Stimulated activated CD4-positive, alpha-beta T cell treated with anti-CD3 and anti-CD28 coated beads, Interleukin-2, amount 100 ng/mL, for 24 hours (primary cell): ENCODE measurements around the gene C19orf47.
"Not testable (repeated sequence)": the region's sequence is repeated elsewhere in the genome, so short reads cannot be mapped to it uniquely, and the experiment has no call there.

Source experiments
- DNase-seq, 2 donors: peaks; one replicate each; pipeline ENCODE4 v3.0.0-alpha.2; 2020

C19orf47 gene

DNA sequence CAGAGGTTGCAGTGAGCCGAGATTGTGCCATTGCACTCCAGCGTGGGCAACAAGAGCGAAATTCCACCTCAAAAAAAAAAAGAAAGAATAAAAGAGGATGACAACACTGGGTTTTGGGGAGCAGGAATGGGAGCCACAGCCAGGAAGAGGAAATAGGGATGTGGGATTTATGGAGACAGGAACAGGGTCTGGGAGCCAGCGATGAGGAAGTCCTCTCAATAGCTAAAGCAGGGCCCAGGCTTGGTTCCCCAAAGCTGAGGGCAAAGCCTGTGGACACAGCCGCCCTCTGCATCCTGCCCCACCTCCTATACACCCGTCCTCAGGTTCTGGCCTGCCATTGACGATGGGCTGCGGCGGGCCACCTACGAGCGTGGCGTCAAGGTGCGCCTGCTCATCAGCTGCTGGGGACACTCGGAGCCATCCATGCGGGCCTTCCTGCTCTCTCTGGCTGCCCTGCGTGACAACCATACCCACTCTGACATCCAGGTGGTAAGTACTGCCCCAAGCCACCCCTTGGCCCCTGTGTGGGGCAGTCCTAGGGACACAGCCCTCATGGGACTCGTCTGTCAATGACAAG is 28.2 kb upstream of the C19orf47 start:
- no peak for DNase-seq

DNA sequence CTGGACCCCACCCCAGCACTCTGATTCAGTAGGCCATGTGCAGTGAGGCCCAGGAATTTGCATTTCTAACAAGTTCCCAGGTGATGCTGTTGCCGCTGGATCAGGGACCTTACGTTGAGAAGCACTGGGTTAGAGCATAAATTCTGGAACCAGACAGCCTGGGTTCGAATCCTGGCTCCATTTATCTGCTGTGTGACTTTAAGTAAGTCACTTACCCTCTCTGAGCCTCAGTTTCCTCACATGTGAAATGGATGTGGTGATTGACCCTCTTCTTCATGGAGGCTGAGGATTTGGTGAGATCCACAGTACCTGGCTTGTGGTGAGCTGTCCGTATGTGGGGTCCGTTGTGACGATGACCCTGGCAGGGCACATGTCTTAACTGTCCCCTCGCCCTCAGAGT is 25.9 kb upstream of the C19orf47 start:
- DNase-seq: no peak

DNA sequence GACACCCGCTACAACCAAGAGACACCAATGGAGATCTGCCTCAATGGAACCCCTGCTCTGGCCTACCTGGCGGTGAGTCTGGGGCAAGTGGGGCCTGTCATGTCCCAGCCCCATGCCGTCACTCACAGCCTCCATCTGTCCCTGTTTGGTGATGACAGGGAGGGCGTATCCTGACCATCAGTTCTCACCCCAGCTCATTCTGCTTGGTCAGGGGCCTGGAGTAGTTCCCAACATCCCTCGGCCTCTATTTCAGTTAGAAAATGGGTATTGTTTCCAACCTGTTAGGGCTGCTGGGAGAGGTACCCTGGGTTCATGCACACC is 23.6 kb upstream of the C19orf47 start:
- DNase-seq: no peak

DNA sequence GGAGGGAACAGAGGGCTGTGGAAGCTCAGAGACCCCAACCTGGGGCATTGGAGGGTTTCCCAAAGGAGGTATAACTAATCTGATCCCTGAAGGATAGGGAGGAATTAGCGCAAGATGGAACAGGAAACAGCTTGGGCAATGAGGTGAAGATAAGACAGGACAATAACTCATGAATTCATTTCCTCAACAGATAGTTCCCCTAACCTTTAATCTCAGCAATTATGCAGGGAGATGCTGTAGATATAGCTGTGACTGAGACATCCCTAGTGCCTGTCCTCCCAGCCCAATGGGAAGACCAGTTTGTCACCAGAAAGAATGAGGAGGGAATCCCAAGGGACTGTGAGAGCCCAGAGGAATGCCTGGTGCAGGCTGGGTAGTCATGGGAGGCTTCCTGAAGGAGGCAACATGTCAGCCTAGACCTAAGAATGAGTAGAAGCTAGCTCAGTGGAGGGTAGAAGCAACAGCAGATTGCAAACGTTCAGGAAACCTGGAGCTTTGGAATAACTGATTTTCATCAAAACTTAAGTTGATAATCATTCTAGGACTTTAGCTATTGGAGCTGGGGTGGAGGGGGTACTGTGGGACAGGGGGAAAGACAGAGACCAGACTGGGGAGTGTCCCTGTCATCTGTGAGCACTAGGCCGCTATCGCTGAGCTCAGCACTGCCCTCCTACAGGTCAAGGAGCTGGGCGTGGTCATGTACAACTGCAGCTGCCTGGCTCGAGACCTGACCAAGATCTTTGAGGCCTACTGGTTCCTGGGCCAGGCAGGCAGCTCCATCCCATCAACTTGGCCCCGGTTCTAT is 23.0 kb upstream of the C19orf47 start:
- no peak for DNase-seq

DNA sequence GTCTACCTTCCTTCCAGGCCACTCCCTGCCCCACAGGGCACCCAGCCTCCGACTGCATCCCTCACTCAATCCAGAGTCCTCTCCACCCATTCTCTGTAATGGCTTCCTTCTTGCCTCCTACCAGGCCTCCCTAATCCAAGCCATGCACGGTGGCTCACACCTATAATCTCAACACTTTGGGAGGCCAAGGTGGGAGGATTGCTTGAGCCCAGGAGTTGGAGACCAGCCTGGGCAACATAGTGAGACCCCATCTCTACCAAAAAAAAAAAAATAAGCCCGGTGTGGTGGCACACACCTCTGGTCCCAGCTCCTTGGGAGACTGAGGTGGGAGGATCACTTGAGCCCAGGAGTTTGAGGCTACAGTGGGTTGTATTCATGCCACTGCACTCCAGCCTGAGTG is 22.1 kb upstream of the C19orf47 start:
- DNase-seq: not testable (repeated sequence)

DNA sequence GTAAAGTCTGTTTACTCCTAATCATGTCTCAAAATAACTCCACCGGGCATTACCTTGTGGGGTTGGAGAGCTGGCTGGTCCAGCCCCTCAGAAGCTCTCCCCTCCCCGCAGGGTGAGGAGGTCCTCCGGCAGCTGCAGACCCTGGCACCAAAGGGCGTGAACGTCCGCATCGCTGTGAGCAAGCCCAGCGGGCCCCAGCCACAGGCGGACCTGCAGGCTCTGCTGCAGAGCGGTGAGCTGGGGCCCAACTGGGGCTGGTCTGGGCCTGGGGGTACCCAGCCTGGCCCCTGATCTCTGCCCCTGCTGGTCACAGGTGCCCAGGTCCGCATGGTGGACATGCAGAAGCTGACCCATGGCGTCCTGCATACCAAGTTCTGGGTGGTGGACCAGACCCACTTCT is 21.6 kb upstream of the C19orf47 start:
- DNase-seq: no peak

DNA sequence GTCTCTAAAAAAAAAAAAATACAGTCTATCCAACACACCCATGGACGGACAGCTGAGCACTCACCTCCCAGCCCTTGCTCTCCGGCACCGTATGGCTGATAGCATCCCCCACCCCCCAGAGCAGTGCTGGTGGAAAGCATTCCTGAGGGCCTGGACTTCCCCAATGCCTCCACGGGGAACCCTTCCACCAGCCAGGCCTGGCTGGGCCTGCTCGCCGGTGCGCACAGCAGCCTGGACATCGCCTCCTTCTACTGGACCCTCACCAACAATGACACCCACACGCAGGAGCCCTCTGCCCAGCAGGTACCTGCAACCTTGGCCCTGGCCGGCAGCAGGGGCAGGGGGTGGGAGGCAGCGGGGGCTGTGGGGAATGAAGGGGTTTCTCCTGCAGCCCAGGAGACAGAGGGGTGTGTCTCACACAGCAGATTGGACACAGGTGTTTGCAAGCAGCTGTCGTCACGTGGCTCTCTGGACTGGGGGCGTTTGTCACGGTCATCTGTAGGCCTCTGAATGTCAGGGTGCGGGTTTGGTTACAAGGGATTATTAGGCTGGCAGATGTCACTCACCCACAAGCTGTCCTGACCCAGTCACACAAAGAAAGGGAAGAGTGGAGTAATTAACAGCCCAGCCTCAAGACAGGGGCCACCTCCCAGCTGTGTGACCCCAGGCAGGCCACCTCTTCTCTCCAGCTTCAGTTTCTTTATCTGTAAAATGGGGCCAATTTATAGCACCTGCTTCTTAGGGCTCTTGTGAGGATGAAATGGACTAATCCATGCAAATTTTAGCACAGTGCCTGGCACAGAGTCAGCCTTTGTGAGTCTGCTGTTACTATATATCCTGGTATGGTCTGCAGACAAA is 19.6 kb upstream of the C19orf47 start:
- no peak for DNase-seq

DNA sequence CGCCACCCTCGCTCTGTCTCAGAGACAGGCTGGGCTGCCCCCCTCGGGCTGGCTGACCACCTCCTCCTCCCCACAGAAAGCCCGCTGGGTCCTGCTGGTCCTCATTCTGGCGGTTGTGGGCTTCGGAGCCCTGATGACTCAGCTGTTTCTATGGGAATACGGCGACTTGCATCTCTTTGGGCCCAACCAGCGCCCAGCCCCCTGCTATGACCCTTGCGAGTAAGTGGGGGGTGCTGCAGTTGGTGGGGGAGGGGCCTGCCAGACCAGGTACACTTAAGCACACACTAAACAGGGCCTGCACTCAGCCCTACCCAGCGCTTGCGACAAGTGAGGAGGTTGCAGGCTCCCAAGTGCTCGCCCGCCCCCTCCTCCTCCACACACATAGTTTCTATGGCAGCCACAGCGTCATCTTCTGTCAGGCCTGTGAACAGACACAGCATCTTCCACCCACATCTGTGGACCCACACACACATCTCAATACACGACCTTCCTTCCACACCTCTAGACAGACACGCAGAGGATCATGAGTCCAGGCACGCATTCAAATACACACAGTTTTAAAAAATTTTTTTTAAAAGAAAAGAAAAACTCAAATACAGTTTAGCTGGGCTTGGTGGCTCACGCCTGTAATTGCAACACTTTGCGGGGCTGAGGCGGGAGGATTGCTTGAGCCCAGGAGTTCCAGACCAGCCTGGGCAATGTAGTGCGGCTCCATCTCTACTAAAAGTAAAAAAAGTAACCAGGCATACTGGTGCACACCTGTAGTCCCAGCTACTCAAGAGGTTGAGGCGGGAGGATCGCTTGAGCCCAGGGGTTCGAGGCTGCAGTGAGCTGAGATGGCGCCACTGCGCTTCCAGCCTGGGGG is 18.7 kb upstream of the C19orf47 start:
- DNase-seq: no peak

DNA sequence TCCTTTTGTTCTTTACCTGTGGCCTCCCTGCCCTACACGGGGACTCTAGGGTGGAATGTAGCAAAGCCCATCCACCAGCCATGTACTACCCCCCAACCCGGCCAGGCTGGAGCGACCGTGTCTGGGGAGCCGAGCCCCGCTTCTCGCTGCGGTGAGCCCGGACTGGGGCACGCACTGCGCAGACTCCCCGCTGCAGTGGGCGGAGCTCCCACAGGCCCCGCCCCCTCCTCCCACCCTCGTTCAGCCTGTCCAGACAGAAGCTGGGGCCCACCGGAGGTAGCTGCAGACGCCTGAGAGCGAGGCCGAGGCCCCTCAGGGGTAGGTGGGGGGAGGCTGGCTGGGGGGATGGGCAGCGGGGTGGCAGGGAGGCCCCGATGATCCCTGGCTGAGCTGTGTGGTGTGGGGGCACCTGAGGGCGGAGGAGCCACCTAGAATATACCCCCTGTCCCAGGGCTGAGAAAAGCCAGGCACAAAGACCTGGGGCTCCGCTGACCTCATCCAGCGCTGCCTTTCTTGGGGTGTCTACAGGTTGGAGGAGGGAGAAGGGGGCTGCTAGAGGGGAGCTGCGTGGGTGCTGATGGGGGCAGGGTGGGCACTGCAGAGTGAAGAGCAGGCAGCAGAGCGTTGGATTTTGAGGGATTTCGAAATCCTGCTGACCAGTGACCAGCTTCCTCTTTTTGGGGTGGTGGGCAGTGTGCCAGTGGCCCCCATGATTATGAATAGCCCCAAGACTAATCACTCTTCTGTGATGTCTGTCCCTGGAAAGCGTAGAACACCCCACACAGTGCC is 17.6 kb upstream of the C19orf47 start:
- peak; percentile 53 to 74 for DNase-seq

DNA sequence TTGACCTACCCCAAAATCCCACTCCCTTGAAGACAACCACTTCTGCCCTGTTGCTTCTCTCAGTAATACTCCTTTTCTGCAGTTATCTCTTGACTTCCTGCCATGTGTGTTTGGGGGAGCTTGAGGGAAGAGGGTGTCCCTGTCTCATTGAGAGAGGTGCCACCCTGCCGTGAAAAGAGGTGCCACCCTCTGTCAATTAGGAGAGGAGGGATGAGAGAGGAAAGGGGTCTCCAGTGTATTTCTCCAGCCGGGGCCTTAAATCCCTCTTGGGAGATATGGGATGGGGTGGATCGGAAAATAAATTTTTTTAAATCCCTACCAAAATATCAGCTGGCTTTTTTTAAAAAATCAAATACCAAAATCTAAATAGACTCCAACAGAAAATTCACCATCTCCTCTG is 16.8 kb upstream of the C19orf47 start:
- no peak for DNase-seq

DNA sequence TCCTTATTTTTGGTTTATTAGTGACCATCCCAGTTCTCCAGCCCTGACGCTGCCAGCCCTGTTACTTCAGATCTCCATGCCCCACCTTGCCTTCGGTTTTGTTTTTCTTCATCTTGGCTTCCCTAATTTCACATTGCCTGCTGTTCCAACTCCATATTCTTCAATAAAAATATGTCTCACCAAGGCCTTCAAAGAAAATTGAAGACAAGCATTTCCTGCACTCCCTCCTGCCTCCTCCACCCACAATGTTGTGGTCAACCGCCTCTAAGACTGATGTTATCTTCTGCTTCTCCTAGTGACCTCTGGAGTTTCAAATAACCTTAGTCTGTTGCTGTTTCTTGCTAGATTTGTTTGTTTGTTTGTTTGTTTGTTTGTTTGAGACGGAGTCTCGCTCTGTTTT is 14.9 kb upstream of the C19orf47 start:
- no peak for DNase-seq

DNA sequence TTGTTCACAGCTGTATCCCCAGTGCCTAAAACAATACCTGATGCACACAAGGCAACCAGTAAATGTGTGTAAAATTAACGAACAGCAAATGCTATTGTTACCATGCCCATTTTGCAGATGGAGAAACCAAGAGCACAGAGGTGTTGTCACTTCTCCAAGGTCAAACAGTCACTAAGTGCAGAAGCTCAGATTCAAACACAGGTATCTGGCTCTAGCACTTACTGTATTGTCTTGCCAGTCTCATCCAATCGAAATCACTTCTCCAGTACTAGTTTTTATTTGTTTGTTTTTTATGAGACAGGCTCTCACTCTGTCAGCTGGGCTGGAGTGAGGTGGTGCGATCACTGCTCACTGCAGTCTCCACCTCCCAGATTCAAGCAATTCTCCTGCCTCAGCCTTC is 14.0 kb upstream of the C19orf47 start:
- DNase-seq: no peak

DNA sequence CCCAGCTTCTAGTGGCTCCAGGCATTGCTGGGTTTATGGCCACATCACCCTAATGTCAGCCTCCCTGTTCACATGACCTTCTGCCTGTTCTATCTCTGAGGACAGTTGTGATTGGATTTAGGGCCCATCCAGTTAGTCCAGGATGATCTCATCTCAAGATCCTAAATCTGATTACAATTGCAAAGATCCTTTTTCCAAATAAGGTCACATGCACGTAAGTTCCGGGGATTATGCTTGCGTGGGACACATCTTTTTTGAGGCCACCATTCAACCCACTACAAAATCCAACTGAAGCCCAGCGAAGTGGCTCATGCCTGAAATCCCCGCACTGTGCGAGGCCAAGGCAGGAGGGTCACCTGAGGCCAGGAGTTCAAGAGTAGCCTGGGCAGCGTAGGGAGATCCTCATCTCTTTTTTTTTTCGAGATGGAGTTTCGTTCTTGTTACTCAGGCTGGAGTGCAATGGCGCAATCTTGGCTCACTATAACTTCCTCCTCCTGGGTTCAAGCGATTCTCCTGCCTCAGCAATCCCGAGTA is 12.6 kb upstream of the C19orf47 start:
- no peak for DNase-seq

DNA sequence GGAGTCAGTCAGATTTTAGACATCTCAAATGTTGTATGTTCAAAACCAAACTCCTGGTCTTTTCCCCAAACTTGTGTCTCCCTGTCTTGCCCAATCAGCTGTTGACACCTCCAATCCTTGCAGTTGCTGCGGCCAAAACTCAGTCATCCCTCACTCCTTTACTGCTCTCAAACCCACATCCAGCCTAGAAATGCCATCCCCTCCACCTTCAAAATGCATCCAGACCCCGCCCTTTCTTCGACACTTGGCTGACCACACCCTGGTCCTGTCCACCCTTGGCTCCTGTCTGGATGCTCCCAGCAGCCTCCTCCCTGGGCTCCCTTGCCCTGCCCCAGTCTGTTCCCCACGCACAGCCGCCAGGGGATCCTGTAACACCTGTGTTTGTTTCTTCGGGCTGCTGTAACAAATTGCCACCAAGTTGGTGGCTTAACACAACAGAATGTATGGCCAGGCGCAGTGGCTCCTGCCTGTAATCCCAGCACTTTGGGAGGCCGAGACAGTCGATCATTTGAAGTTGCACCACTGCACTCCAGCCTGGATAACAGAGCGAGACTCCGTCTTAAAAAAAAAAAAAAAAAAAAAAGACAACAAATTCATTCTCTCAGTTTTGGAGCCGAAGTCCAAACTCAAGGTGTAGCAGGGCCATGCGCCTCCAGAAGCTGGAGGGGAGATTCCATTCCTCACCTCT is 12.0 kb upstream of the C19orf47 start:
- no peak for DNase-seq

DNA sequence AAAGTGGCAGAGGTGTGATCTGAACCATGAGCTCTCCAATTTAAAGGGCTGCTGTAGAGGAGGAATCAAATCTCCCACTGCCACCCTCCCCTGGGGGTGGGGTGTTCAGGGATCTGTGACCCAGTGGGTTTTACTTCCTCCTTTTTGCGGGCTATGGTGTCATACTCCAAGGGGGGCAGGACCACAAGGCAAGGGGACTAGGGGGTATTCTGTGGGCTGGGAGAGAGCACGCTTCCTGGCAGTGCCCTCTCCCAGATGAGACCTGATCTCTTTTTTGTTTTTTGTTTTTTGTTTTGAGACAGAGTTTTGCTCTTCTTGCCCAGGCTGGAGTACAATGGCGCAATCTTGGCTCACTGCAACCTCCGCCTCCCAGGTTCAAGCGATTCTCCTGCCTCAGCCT is 10.6 kb upstream of the C19orf47 start:
- DNase-seq: no peak

DNA sequence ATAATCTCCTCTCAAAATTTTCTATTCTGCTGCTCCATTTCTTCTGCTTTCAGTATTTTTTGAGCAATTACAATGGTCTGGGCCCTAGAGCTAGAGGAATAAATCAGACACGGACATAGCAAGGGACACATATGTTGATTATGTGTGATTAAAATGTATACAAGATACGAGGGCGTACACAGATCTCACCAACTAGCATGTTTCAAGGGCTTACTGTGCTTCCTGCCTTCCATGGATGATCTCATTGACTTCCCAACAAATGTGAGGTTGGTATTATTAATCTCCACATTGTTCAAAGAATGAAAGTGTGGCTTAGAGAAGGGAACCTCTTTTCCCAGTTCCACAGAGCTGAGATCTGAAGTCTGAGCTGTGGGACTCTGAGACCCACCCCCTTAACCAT is 9.4 kb upstream of the C19orf47 start:
- DNase-seq: no peak

DNA sequence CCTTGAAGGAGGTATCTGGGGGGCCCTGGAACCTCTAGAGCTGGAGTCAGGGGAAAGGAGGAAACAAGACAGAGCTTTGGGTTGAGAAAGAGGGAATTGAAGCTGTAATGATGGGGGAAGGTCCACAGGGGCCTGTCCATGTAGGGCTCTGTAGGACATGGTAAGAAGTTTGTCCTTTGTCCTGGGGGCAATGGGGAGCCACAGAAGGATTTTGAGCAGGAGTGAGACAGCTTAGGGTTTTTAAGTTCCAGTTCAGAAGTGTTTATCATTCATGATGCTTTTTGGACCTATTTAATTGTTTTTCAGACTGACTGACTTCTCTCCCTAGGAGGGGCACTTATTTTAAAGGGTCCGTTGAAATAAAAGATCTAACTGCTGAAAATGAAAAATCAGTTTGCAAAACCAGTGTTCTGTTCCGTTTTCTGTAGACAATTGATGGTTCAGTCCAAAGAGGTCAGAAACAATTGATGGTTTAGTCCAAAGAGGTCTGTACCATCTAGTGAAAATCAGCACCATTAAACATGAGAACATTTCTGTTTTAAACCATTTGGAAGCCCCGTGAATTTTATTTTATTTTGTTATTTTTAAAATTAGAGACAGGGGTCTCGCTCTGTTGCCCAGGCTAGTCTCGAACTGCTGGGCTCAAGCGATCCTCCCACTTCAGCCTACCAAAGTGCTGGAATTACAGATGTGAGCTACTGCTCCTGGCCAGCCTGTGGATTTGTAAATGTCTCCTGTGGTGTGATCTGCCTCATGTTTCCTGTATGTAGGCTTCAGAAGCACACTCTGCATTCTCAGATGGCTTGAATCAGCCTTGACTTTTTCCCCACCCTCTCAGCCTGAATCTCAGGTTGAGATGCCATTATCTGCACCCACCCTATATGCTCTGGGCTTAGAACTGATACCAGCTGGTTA is 8.7 kb upstream of the C19orf47 start:
- DNase-seq: no peak

DNA sequence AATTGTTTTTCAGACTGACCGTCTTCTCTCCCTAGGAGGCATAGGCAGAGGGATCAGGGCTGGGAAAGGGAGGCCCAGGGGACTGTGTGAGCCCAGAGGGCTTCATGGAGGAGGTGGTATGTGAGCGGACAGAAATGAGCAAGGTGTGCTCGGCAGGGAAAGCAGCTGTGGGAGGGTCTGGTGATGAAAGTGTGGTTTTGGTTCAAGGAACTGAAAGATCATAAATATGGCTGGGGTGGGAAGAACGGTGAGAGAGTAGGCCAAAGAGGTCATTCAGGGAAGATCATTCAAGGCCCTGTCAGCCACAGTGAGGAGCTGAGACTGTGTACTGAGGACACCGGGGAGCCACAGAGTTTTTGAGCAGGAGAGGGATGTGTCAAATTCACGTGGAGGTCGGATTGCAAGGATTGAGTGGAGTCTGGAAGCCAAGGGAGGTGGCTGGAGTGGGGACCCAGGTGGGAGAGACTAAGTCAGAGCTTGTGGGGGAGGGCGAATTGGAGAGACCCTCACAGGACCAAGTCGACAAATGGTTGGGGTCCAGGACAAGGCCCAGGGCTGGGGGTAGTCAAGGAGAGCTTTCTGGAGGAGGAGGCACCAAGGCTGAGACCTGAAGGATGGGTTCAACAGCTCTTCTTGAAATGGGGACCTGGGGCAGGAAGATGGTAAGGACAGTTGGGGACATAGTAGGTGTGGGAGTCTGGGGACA is 7.9 kb upstream of the C19orf47 start:
- no peak for DNase-seq

DNA sequence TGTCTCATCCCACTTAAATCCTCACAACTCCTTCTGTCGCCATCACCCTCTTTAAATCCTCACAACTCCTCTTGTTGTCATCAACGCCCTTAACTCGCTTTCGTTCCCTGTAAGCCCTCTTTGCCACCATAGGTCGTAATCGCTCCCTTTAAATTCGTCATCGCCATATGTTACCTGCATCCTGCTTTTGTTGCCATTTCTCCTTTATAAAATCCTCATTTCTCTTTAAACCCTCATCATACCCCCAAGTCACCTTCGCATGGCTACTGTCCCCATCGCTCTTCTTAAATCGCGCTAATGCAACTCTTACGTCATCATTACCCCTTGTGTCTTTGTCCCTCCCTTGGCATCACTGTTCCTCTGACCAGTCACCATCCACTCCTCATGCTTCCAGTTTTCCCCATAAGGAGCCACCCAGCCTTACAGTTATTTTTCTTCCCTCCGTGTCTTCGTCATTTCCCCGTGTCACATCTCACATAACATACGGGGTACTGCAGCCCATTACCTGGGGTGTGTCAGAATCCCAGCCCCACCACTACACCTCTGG is 837 bp upstream of the C19orf47 start:
- no peak for DNase-seq
